HG03139 (cell line): ENCODE results near the gene AIF1L.
"Not testable (repeated sequence)": the region's sequence is repeated elsewhere in the genome, so short reads cannot be mapped to it uniquely, and the experiment has no call there.

ENCODE experiments used
- ATAC-seq: cut with Tn5 transposase; IDR thresholded peaks from one replicate; pipeline ENCODE4 v1.9.1; 2021; ENCODE audit not compliant: unreplicated experiment

Gene AIF1L

DNA sequence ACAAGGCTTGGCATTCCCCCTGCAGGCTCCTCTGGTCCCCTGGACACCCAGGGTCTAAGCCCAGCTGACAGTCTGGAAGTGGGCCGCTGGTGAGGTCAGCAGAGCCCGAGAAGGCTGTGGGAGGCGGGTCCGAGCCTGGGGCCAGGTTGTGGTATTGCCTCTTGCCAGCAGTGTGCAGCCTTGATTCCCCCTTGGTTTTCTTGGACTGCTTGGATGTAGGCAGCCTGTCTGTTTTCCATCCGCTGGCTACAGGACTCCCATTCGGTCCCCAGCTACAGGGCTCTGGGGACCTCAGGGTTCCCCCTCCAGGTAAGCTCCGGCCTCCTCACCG is 1.6 kb downstream of the AIF1L start:
- no peak for ATAC-seq

DNA sequence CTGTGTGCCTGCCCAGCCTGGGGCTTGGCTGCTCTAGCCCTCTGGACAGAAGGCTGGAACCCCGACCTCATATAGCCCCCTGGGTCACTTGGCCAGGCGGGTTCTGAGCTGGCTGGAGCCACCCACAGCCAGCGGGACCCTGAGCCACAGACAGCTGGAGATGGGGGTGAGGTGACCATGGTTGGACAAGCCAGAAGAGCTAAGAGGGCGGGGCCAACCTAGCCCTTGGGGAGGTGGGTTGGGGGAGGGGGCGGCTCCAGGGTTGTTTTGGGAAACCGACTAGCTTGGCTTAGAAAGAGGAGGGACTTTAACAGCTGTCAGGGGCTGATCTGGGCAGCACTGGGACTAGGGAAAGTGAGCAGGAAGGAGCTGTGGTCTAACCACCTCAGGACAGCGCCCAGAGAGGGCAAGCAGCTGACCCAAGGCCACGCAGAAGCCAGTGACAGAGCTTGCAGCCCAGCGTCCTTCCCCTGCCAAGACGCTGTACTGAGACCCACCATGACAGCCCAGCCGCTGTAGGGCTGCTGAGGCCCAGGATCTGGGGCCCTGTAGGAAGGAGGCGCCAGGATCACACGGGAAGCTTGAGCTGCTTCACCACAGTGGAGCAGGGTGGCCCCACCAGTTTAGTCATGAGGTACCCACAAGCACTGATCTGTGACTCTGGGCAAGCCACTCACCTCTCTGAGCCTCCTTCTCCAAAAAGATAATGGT is 2.2 kb downstream of the AIF1L start:
- ATAC-seq, result no peak

DNA sequence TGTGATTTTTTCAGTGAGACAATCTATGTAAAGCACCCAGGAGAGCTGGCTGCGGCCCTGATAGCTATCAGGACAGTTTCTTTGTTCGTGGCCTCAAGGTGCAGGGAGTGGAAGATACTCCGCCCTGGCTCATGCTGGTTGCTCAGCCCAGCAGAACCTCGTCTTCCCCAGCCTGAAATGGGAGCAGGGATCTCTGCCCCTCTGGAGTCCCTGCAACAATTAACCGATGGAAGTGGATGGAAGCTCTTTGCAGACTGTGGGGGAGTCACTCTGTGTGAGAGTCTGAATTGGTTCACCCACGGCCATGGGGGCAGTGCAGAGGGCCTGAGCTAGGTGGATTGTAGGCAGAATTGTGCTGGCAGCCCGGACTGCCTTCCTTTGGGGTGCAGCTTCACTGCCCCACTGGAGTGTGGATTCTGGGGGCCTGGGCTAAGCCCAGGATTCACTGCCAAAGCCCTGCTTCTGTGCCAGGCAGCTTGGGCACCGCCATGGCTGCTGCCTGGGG is 2.8 kb downstream of the AIF1L start:
- no peak for ATAC-seq

DNA sequence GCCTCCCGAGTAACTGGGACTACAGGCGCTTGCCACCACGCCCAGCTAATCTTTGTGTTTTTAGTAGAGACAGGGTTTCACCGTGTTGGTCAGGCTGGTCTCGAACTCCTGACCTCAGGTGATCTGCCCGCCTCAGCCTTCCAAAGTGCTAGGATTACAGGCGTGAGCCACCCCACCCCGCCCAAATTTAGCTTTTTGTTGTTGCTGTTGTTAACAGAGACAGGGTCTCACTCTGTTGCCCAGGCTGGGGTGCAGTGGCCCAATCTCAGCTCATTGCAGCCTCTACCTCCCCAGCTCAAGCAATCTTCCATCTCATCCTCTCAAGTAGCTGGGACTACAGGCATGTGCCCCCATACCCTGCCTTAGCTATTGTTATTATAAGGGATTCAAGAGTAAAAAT is 3.5 kb downstream of the AIF1L start:
- not testable (repeated sequence) for ATAC-seq

DNA sequence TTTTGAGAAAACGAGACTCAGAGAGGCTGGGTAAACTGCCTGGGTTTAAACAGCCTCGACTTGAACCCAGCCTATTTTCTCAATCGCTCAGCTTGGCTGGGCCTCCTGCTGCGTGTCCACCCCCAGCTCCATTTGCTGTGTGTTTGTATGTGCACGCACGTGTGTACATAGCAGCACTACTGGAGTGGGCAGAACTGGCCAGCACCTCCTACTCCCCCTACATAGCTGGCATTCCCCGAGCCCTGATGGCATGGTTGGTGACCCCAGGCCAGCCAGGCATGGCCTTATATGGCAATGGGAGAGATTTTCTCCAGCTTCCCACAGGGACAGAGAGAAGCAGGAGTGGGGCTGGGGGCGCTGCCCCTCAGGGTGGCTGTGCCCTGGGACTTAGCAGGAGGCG is 4.1 kb downstream of the AIF1L start:
- ATAC-seq, result no peak

DNA sequence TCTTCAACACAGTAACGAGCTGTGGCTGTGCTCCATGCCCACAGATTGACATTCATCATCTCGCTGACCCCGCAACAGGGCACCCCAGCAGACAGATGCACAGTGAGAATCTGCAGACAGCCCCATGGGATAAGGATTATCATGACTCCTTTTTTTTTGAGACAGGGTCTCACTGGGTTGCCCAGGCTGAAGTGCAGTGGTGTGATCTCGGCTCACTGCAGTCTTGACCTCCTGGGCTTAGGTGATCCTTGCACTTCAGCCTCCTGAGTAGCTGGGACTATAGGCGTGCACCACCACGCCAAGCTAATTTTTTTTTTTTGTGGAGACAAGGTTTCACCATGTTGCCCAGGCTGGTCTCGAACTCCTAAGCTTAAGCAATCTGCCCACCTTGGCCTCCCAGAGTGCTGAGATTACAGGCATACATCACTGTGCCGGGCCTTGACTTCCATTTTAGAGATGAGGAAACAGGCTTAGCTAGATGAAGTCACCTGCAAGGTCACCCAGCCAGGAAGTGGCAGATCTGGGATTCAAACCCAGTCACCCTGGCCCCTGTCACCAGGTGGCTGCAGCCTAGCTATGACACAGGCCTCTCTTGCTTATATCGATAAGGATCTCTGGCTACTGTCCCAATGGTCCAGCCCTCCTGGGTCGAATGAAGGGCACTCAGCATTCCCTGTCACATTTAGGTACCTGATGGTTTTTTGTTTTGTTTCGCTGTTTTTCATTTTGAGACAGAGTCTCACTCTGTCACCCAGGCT is 5.1 kb downstream of the AIF1L start:
- ATAC-seq, result no peak

DNA sequence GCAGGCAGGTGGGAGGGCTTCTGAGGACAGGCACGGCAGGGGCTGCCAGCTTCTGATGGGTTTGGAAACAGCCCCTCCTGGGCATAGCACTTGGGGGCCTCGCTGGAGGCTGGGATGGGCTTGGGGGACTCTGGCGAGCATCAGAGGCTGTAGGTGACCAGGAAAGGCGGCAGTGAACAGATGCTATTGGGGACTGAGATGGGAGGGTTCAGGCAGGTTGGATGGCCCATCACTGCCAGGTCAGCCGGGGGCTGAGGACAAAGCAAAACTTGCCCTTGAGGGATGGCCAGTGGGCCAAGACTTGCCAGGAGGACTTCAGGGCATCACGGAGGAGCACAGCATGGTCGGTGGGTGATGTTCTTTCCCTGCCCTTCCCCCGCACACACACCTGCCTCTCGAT is 6.7 kb downstream of the AIF1L start:
- ATAC-seq, result no peak

DNA sequence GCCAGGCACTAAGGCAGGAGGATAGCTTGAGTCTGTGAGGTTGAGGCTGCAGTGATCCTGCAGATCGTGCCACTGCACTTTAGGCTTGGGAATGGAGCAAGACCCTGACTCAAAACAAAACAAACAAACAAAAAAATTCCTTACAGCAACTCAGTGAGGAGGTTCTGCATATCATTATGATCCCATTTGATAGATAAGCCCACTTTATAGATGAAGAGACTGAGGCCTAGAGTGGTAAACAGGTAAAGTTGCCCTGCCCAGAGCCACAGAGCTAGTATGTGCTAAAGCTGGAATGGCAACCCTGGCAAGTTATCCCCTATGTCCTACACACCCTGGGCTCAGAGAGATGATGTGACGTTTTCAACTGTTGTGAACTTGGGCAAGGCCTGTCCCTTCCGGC is 7.2 kb downstream of the AIF1L start:
- no peak for ATAC-seq

DNA sequence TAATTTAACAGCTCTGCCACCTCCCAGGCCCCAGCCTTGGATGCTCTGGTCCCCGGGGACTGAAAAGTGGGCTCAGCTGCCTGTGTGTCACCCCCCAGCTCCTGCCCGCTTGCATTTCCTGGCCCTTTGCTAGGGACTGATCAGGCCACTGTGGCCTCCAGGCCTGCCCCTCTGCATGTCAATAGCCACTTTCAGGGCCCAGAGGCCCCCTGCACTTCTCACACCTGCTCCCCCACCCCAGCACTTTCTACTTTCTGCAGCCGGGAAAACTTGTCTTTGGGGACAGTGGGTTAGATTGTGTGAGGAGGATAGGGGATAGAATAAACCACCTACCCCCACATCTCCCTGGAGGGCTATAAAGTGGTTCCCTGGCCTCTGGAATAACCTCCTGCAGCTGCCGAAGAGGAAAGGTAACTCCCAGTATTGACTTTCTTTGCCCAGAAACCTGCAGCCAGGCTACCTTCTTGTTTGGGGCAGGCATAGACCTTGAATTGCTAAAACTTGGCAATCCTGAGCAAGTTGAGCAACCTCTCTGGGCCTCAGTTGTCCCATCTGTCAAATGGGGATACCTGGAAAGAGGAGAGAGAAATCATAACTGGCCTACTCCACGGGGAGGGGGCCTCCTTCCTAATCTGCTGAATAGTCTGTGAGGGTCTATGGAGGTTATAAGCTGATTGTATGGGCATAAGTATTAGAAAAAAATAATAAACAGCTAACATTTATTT is 7.8 kb downstream of the AIF1L start:
- ATAC-seq, result no peak

DNA sequence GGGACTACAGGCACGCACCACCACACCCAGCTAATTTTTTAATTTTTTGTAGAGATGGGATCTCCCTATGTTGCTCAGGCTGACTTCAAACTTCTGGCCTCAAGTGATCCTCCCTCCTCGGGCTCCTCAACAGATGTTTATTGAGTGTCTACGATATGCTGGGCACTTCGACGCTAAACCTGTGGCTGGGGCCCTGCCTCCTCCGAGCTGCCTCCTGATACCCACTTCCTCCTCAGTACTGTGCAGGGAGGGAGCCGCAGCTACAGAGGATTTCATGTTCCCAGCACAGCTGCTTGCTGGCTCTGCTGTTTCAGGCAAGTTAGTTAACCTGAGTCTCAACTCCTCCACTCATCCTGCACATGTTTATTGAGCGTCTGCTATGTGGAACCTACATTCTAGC is 9.6 kb downstream of the AIF1L start:
- ATAC-seq, result no peak

DNA sequence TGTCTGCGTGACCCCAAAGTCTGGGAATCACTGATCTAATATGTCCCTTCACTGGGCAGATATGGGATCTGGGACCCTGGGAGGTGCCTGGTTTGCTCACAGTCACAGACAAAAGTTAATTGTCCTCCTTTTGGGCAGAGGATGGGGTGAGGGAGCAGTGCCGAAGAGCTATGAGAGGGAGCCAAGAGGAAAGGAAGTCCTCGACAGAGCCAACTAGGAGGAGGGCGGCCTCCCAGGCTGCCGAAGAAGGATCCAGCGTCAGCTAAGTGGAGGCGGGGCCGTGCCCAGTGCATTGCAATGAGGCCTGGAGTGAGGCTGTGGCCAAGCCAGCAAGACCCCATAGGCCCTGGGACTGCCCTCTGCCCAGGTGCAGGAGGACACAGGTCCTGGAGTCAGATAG is 11.4 kb downstream of the AIF1L start:
- ATAC-seq, result no peak

DNA sequence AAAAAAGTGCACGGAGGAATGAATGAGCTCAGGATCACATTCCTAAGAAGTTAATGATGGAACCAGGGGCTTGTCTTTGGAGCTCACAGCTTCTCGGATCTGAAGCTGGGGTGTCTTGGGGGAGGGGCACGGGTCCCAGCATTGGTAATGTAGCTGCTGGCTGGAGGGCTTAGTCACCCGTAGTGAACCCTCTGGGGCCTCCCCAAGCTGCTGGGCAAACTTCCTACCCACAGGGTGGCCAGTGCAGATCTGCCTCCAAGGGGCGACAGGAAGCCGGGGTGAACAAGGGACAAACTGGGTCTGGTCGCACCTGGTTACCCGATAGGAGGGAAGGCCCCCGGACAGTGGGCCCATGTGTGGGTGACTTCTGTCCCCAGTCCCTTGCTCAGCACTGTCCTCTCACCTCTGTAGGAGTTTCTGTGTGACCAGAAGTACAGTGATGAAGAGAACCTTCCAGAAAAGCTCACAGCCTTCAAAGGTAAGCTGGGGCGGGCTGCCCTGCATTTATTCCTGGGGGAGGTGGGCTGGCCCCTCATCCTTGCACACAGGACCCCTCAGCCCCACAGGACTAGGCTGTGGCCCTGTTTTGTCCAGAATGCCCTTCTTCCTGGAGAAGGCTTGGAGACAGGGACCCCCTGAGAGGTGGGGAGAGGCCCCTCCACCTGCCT is 15.0 kb downstream of the AIF1L start:
- ATAC-seq, result no peak

DNA sequence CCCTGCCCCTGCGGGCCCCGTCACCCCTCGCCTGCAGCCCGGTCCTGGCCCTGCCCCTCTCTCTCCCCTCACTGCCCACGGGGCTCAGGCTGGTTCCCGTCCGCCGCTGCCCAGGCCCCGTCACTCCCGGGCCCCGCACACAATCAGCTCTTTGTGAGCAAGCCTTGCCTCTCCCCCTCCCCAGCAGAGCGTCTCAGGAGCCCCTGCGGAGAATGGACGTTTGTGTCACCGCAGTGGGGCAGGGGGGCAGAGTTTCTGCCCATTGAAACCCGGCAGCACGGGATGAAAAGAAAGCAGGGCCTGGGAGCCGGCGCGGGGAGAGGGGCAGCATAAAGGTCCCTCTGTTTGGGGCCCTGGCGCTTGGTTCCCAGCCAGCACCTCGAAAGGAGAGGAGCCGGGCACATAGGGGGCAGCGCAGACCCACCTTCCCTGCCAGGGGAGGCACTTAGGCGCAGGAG is 15.6 kb downstream of the AIF1L start:
- ATAC-seq, result no peak

DNA sequence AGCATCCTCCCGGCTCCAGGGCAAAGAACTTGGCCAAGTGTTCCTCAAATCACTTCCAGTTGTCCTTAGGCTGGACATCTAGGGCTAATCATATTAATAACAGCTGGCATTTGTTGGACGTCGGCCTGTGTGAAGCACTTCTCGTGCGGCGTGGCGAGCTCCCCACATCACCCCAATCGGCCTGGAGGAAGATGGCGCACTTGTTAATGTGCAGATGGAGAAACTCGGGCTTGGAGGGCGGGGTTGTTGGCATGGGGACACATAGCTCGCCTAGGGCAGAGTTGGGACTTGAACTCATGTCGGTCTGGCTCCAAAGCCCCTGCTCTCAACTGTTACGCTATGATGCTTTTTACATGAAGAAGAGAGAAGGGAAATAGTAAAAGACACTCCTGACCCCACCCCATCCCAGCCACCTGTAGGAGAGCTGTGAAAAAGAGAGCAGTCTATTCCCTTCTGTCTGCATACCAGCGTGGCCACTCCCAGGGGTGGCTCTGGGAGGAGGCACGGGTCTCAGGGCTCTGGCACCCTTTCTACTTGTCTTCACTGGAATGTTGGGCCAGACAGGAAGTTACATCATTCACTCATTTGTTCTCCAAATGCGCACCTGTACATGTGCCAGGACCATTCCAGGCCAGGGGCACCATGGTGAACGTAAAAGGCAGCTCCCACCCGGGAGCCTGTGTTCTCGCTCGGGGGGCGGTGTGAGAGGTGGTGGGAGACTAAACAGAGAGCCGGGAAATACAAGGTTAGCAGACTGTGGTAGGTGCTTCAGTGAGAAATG is 16.2 kb downstream of the AIF1L start:
- no peak for ATAC-seq

DNA sequence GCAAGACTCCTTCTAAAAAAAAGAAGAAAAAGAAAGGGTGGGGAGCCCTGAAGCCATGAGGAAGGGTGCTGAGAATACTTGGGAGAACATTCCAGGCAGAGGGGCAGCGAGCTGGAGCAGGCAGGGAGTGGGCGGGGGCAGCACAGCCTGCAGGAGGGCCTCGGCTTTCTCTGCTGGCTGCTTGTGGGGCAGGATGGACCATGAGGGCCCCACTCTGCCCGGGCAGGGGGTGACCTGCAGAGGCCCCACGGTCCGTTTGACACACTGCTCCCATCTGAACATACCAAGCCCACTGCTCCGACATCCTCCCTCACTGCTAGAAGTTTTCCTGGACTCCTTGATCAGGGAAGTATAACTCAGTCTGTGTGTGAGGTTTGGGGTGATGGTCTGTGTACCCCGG is 17.3 kb downstream of the AIF1L start:
- no peak for ATAC-seq

DNA sequence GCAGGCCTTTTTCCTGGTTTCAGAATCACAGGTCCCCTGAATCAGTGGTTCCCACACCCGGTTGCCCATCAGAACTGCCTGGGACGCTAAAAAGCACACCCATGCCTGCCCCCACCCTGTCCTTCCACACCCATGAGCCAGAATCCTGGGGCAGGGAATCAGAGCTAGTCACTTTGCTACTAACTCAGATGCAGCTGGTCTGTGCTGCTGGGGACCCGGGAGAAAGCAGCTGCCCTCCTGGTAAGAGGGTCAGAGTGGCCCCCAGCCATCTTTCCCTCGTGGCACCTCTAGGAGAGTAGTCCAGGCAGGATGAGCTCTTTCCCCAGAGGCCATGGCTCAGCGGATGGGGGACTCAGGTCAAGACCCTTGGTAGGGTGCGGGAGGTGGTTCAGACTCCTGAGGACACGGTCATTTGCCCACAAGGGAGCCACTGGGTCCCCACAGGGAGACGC is 17.8 kb downstream of the AIF1L start:
- no peak for ATAC-seq

DNA sequence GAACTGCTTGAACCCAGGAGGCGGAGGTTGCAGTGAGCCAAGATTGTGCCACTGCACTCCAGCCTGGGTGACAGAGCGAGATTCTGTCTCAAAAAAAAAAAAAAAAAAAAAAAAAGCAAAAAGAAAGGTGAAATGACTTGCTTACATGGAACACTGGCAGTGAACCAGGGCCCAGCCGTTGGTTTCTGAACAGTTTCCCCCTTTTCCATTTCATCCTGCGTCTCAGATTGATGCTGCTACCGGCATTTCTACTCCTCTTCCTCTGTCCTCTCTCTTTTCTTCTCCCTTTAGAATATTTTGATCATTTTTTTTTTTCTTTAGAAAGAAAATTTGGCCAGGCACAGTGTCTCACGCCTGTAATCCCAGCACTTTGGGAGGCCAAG is 19.0 kb downstream of the AIF1L start:
- not testable (repeated sequence) for ATAC-seq

DNA sequence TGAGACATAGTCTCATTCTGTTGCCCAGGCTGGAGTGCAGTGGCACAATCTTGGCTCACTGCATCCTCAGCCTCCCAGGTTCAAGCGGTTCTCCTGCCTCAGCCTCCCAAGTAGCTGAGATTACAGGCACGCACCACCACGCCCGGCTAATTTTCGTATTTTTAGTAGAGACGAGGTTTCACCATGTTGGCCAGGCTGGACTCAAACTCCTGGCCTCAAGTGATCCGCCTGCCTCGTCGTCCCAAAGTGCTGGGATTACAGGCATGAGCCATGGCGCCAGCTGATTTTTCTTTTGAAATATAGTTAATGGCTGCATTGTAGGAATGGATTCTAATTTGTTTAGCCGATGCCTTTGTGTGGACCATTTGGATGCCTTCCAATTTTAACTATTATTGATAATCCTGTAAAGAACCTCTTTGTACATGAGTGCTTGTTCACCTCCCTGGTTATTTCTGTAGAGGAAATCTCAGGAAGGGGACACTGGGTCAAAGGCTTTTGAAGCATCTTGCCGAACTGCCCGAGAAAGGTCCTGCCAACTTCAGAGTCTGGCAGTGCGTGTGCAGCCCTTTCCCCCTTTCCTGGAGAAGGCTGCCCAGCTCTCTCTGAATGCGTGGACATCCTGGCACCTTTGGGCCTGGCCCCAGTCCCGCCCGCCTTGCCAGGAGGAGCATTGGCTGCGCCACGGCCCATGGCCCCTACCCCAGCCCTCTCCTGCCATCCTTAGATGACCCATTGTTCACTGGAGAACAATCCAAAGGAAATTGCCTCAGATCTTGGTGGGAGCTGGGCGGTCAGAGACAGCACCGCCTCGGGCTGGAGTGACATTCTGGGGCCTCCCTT is 20.2 kb downstream of the AIF1L start:
- no peak for ATAC-seq

DNA sequence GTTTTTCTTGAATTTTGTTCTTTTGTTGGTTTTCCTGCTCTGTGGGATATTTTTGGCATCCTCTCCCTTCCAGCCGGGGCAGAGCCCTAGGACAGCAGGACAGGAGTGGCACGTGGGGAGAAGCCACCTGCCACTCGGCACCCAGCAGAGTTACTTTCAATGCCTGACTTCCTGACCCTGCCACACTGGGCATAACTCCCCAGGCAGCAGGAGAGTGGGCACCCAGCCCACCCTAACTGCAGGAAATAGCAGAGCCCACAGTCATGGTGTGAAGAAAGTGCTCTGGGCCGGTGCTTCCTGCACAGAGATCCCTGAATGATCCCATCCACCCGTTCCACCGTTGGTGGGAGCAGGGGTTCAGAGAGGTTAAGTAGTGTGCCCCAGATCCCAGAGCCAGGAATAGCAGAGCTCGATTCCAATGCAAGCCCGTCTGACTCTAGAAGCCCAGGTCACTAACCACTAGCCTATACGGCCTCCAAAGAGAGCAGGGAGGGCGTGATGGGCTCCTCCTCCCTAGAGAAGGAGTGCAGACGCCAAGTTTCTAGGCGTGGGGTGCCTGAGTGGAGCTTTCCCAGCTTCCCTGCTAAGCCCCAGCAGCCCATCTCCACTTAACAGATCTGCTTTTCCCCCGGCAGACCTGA is 20.9 kb downstream of the AIF1L start:
- no peak for ATAC-seq
